Measurements from ENCODE around the gene ACAD9. TPM values are rescaled to one million over a fixed set of nuclear protein-coding genes. Genes with fewer than 3 reads are reported as not detected.

The ACAD9 gene
- total RNA-seq, 2 donors from 2014 or later: 29.9 to 40.8 TPM

- ATAC-seq (ENCODE audit: insufficient number of reproducible peaks, low FRiP score, low read depth) (no peak), DNase-seq (ENCODE audit: low spot score) (no peak)
- H3K4me1 ChIP-seq (ENCODE audit: control insufficient read depth in 1 of 2, low read depth in 2 of 2): peaks cover 9 to 13% of the 10 kb centered on the region in 2 donors
- no peaks in the 10 kb centered on the region for H3K36me3 ChIP-seq
- TF ChIP-seq, protein P1, sequence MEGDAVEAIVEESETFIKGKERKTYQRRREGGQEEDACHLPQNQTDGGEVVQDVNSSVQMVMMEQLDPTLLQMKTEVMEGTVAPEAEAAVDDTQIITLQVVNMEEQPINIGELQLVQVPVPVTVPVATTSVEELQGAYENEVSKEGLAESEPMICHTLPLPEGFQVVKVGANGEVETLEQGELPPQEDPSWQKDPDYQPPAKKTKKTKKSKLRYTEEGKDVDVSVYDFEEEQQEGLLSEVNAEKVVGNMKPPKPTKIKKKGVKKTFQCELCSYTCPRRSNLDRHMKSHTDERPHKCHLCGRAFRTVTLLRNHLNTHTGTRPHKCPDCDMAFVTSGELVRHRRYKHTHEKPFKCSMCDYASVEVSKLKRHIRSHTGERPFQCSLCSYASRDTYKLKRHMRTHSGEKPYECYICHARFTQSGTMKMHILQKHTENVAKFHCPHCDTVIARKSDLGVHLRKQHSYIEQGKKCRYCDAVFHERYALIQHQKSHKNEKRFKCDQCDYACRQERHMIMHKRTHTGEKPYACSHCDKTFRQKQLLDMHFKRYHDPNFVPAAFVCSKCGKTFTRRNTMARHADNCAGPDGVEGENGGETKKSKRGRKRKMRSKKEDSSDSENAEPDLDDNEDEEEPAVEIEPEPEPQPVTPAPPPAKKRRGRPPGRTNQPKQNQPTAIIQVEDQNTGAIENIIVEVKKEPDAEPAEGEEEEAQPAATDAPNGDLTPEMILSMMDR (IDR thresholded peaks at IDR 0.05): no peak
- no peak overlapping the region for H3K27ac ChIP-seq
- no peaks in the 10 kb centered on the region for H3K9me3 ChIP-seq
- H3K4me3 ChIP-seq: no peak overlapping the region
- no peaks in the 10 kb centered on the region for H3K27me3 ChIP-seq (replicated peaks; ENCODE audit: insufficient read depth)
Observed at GRCh38 chr3:128844502-128844901, 34.9 kb upstream of the ACAD9 start.

DNA sequence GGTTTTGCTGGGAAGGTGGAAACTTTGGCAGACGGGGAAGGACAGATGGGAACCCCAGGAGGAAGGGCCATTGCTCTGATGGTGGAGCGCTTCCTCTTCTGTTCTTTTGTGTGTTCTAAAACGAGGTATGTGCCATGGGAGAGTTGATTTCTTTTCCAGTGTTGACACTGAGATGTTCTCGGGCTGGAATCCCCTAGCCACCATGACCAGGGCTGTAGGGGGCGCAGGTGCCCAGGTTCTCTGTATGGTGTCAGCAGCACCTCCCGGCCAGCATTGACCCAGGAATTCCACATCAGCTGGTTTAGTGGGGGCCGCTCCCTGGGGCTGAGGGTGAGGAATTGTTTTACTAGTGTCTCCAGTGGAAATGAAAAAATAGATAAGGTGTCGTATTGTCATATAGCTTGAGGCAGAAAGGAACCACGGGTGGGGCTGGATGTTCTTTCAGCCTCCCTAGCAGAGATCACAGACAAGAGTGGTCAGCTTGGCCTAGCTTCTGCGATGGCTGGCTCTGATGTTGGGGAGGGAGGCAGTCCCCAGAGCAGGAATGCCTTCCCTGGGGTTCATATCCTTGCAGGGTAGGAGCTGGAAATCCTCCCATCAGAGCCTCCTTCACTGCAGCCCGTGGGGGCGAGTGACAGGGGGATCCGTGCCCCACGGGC, 34.2 kb upstream of the ACAD9 start:
- DNase-seq (ENCODE audit: low spot score): no peak
- TF ChIP-seq, protein P1 (IDR thresholded peaks at IDR 0.05): no peak
- Histone ChIP-seq H3K4me3 (peak overlapping the region; percentile 81), H3K4me1 (ENCODE audit: control insufficient read depth in 1 of 2, low read depth in 2 of 2) (peaks cover 9 to 13% of the 10 kb centered on the region in 2 donors), H3K9me3 (no peaks in the 10 kb centered on the region), H3K27me3 (replicated peaks; ENCODE audit: insufficient read depth) (no peaks in the 10 kb centered on the region), H3K27ac (no peak overlapping the region), H3K36me3 (no peaks in the 10 kb centered on the region)
- ATAC-seq (ENCODE audit: insufficient number of reproducible peaks, low FRiP score, low read depth): no peak

DNA sequence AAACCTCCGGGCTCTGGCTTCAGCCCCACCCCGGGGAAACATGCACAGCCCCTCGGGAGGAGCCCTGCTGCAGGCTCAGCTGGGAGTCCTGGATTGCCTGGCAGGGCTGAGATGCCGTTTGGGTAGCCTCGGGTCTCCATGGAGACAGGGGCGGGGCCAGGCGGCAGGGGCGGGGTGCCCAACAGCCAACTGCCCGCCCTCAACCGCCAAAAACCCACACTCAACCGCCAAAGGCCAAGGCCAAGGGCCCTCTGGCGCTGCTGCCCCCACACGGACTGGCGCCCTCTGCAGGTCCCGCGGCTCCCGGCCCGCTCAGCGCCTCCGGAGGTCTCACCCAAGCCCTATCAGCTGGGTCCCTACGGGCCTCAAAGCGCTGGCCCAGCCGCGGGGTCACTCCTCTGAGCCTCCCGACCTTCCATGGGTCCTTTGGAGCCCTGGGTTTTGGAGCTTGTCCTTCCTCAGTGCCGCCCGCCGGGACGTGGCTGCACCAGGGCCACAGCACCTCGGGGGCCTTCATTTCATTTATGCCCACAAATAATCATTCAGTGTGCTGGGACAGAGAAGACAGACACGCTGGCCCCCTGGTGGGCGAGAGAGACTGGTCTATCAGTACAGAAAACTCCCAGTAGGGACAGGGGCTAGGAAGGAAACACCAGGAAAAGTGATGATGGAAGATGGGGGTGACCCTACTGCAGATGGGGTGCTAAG, 33.5 kb upstream of the ACAD9 start:
- TF ChIP-seq, protein P1 (IDR thresholded peaks at IDR 0.05): peak; percentile 70
- Histone ChIP-seq H3K4me3 (peak overlapping the region; percentile 81), H3K4me1 (ENCODE audit: control insufficient read depth in 1 of 2, low read depth in 2 of 2) (peaks cover 9 to 13% of the 10 kb centered on the region in 2 donors), H3K27me3 (replicated peaks; ENCODE audit: insufficient read depth) (no peaks in the 10 kb centered on the region), H3K27ac (peak overlapping the region; percentile 44 to 56), H3K36me3 (no peaks in the 10 kb centered on the region), H3K9me3 (no peaks in the 10 kb centered on the region)
- DNase-seq (ENCODE audit: low spot score): peak; percentile 43
- peak; percentile 56 for ATAC-seq (ENCODE audit: insufficient number of reproducible peaks, low FRiP score, low read depth)

- H3K4me1 ChIP-seq (ENCODE audit: control insufficient read depth in 1 of 2, low read depth in 2 of 2): peaks cover 9 to 13% of the 10 kb centered on the region in 2 donors
- H3K27ac ChIP-seq: peak overlapping the region; percentile 44 to 56
- no peaks in the 10 kb centered on the region for H3K36me3 ChIP-seq
- TF ChIP-seq, protein P1 (IDR thresholded peaks at IDR 0.05): no peak
- H3K4me3 ChIP-seq: peak overlapping the region; percentile 81
- no peaks in the 10 kb centered on the region for H3K27me3 ChIP-seq (replicated peaks; ENCODE audit: insufficient read depth)
- ATAC-seq (ENCODE audit: insufficient number of reproducible peaks, low FRiP score, low read depth): no peak
- DNase-seq (ENCODE audit: low spot score): no peak
- no peaks in the 10 kb centered on the region for H3K9me3 ChIP-seq
Observed at GRCh38 chr3:128846486-128846891, 32.9 kb upstream of the ACAD9 start.

DNA sequence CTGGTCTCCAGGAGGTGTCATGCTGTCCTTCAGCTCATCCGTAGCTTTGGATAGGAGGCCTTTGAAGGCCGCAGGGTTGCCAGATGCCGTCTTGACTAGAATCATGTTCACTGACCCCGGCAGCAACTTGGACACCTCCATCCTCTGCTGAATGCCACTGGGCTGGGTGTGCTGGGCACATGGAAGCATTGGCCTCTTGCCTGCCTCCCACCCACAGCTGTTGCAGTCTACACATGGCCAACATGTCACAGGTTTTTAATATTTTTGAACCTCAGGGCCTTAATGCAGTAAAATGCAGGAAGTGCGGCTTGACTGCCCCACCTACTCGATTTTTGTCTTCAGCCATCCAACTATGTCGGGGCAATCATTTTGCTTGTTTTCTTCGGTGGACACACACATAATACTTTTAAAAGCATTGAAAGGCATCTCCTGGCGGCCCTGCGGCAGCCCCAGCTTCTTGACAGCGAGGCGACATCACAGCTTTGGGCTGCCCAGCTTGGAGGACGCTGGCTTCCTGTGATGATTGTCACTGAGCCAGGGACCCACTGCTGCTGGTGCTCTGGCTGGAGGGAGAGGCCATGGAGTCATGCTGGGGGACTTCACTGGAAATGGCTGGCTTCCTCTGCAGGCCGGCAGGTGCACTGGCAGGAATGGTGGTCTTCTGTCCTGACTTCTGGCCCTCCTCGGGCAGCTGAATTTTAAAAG, 31.6 kb upstream of the ACAD9 start:
- DNase-seq (ENCODE audit: low spot score) (no peak), ATAC-seq (ENCODE audit: insufficient number of reproducible peaks, low FRiP score, low read depth) (no peak)
- Histone ChIP-seq H3K4me3 (no peak overlapping the region), H3K4me1 (ENCODE audit: control insufficient read depth in 1 of 2, low read depth in 2 of 2) (peaks cover 9 to 13% of the 10 kb centered on the region in 2 donors), H3K27me3 (replicated peaks; ENCODE audit: insufficient read depth) (no peaks in the 10 kb centered on the region), H3K9me3 (no peaks in the 10 kb centered on the region), H3K36me3 (no peaks in the 10 kb centered on the region), H3K27ac (no peak overlapping the region)
- TF ChIP-seq, protein P1 (IDR thresholded peaks at IDR 0.05): no peak

All from thoracic aorta (tissue), 2 donors.